Medulla oblongata (tissue), 1 donor: ENCODE data around the gene RPS14.
"Not testable (repeated sequence)": the region's sequence is repeated elsewhere in the genome, so short reads cannot be mapped to it uniquely, and the experiment has no call there.

Experiments
- DNase-seq: peaks from one replicate; pipeline ENCODE4 v3.0.0-alpha.2; 2015; ENCODE audit errors: extremely low spot score

RPS14 gene

GRCh38 chr5:150444770-150445169 is 4.8 kb downstream of the RPS14 start:
- no peak for DNase-seq

- no peak for DNase-seq
Observed at GRCh38 chr5:150443242-150444075, 6.1 kb downstream of the RPS14 start.

GRCh38 chr5:150442699-150443080 is 6.8 kb downstream of the RPS14 start:
- DNase-seq: no peak

- no peak for DNase-seq
Observed at GRCh38 chr5:150441813-150442698, 7.5 kb downstream of the RPS14 start.

GRCh38 chr5:150440948-150441812 is 8.4 kb downstream of the RPS14 start:
- DNase-seq: no peak

GRCh38 chr5:150438873-150439546 is 10.5 kb downstream of the RPS14 start:
- no peak for DNase-seq

- DNase-seq: peak; percentile 92
Observed at GRCh38 chr5:150436141-150436680, 13.3 kb downstream of the RPS14 start.

GRCh38 chr5:150434464-150434863 is 15.1 kb downstream of the RPS14 start:
- DNase-seq: no peak

GRCh38 chr5:150431574-150431973 is 18.0 kb downstream of the RPS14 start:
- DNase-seq: no peak

GRCh38 chr5:150431048-150431447 is 18.5 kb downstream of the RPS14 start:
- DNase-seq: no peak

GRCh38 chr5:150429410-150429873 is 20.1 kb downstream of the RPS14 start:
- DNase-seq: no peak

GRCh38 chr5:150428978-150429377 is 20.6 kb downstream of the RPS14 start:
- no peak for DNase-seq

GRCh38 chr5:150428106-150428876 is 21.2 kb downstream of the RPS14 start:
- DNase-seq: peak; percentile 58

GRCh38 chr5:150426165-150426564 is 23.4 kb downstream of the RPS14 start:
- DNase-seq: peak; percentile 82

GRCh38 chr5:150422758-150423157 is 26.8 kb downstream of the RPS14 start:
- no peak for DNase-seq

GRCh38 chr5:150422075-150422474 is 27.5 kb downstream of the RPS14 start:
- DNase-seq: no peak

GRCh38 chr5:150419630-150420270 is 29.8 kb downstream of the RPS14 start:
- DNase-seq: no peak

GRCh38 chr5:150413902-150414790 is 35.4 kb downstream of the RPS14 start:
- not testable (repeated sequence) for DNase-seq
